ENCODE data around the gene CELF4.

- TF ChIP-seq, protein P1, sequence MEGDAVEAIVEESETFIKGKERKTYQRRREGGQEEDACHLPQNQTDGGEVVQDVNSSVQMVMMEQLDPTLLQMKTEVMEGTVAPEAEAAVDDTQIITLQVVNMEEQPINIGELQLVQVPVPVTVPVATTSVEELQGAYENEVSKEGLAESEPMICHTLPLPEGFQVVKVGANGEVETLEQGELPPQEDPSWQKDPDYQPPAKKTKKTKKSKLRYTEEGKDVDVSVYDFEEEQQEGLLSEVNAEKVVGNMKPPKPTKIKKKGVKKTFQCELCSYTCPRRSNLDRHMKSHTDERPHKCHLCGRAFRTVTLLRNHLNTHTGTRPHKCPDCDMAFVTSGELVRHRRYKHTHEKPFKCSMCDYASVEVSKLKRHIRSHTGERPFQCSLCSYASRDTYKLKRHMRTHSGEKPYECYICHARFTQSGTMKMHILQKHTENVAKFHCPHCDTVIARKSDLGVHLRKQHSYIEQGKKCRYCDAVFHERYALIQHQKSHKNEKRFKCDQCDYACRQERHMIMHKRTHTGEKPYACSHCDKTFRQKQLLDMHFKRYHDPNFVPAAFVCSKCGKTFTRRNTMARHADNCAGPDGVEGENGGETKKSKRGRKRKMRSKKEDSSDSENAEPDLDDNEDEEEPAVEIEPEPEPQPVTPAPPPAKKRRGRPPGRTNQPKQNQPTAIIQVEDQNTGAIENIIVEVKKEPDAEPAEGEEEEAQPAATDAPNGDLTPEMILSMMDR (conservative IDR thresholded peaks at IDR 0.05; ENCODE audit: low read depth, low read length): no peak
- TF ChIP-seq EZH2 (IDR thresholded peaks at IDR 0.05; ENCODE audit: low read length, unreplicated experiment): no peak
Measured at GRCh38 chr18:37535968-37536367, 29.6 kb downstream of the CELF4 start.

Measured in PC-3 (cell line).